ENCODE results near the gene FRMD6.

FRMD6 gene

GRCh38 chr14:51614707-51615106 lies 37.0 kb upstream of the FRMD6 start:
- Histone ChIP-seq H3K9me3 (replicated peaks; ENCODE audit: low read length) (no peaks in the 10 kb centered on the region), H3K4me2 (ENCODE audit: low read length) (no peak overlapping the region), H3K4me3 (ENCODE audit: low read length) (no peak overlapping the region), H3K9ac (ENCODE audit: low read depth, low read length) (no peak overlapping the region), H3K27me3 (ENCODE audit: control insufficient read depth, insufficient read depth, low read length) (no peaks in the 10 kb centered on the region), H3K4me1 (ENCODE audit: control insufficient read depth, insufficient read depth, low read length) (peaks cover 27% of the 10 kb centered on the region), H3K36me3 (ENCODE audit: insufficient read depth, low read length) (no peaks in the 10 kb centered on the region)

- H3K4me1 ChIP-seq (ENCODE audit: control insufficient read depth, insufficient read depth, low read length) = peaks cover 18% of the 10 kb centered on the region
- no peak overlapping the region for H3K4me3 ChIP-seq (ENCODE audit: low read length)
- no peak overlapping the region for H3K4me2 ChIP-seq (ENCODE audit: low read length)
- H3K27me3 ChIP-seq (ENCODE audit: control insufficient read depth, insufficient read depth, low read length) = no peaks in the 10 kb centered on the region
- no peak overlapping the region for H3K9ac ChIP-seq (ENCODE audit: low read depth, low read length)
- no peaks in the 10 kb centered on the region for H3K9me3 ChIP-seq (replicated peaks; ENCODE audit: low read length)
- no peaks in the 10 kb centered on the region for H3K36me3 ChIP-seq (ENCODE audit: insufficient read depth, low read length)
Observed at GRCh38 chr14:51616256-51616655, 35.5 kb upstream of the FRMD6 start.

- H3K27me3 ChIP-seq (ENCODE audit: control insufficient read depth, insufficient read depth, low read length) = no peaks in the 10 kb centered on the region
- H3K4me2 ChIP-seq (ENCODE audit: low read length) = peak overlapping the region; percentile 55
- H3K9ac ChIP-seq (ENCODE audit: low read depth, low read length) = no peak overlapping the region
- H3K9me3 ChIP-seq (replicated peaks; ENCODE audit: low read length) = no peaks in the 10 kb centered on the region
- H3K36me3 ChIP-seq (ENCODE audit: insufficient read depth, low read length) = no peaks in the 10 kb centered on the region
- no peak overlapping the region for H3K4me3 ChIP-seq (ENCODE audit: low read length)
- peaks cover 18% of the 10 kb centered on the region for H3K4me1 ChIP-seq (ENCODE audit: control insufficient read depth, insufficient read depth, low read length)
Observed at GRCh38 chr14:51616724-51617409, 34.8 kb upstream of the FRMD6 start.

- Histone ChIP-seq H3K36me3 (ENCODE audit: insufficient read depth, low read length) (no peaks in the 10 kb centered on the region), H3K4me1 (ENCODE audit: control insufficient read depth, insufficient read depth, low read length) (peaks cover 18% of the 10 kb centered on the region), H3K9me3 (replicated peaks; ENCODE audit: low read length) (no peaks in the 10 kb centered on the region), H3K9ac (ENCODE audit: low read depth, low read length) (no peak overlapping the region), H3K4me2 (ENCODE audit: low read length) (no peak overlapping the region), H3K4me3 (ENCODE audit: low read length) (no peak overlapping the region), H3K27me3 (ENCODE audit: control insufficient read depth, insufficient read depth, low read length) (no peaks in the 10 kb centered on the region)
Observed at GRCh38 chr14:51619561-51619960, 32.1 kb upstream of the FRMD6 start.

GRCh38 chr14:51620056-51620455 lies 31.7 kb upstream of the FRMD6 start:
- Histone ChIP-seq H3K4me1 (ENCODE audit: control insufficient read depth, insufficient read depth, low read length) (peaks cover 18% of the 10 kb centered on the region), H3K4me2 (ENCODE audit: low read length) (no peak overlapping the region), H3K4me3 (ENCODE audit: low read length) (no peak overlapping the region), H3K9me3 (replicated peaks; ENCODE audit: low read length) (no peaks in the 10 kb centered on the region), H3K27me3 (ENCODE audit: control insufficient read depth, insufficient read depth, low read length) (no peaks in the 10 kb centered on the region), H3K9ac (ENCODE audit: low read depth, low read length) (no peak overlapping the region), H3K36me3 (ENCODE audit: insufficient read depth, low read length) (no peaks in the 10 kb centered on the region)

- H3K9me3 ChIP-seq (replicated peaks; ENCODE audit: low read length) = no peaks in the 10 kb centered on the region
- H3K4me3 ChIP-seq (ENCODE audit: low read length) = no peak overlapping the region
- H3K4me2 ChIP-seq (ENCODE audit: low read length) = no peak overlapping the region
- no peak overlapping the region for H3K9ac ChIP-seq (ENCODE audit: low read depth, low read length)
- peaks cover 17% of the 10 kb centered on the region for H3K4me1 ChIP-seq (ENCODE audit: control insufficient read depth, insufficient read depth, low read length)
- H3K27me3 ChIP-seq (ENCODE audit: control insufficient read depth, insufficient read depth, low read length) = no peaks in the 10 kb centered on the region
- H3K36me3 ChIP-seq (ENCODE audit: insufficient read depth, low read length) = no peaks in the 10 kb centered on the region
Observed at GRCh38 chr14:51621654-51622053, 30.1 kb upstream of the FRMD6 start.

GRCh38 chr14:51622376-51622775 lies 29.3 kb upstream of the FRMD6 start:
- no peaks in the 10 kb centered on the region for H3K36me3 ChIP-seq (ENCODE audit: insufficient read depth, low read length)
- H3K27me3 ChIP-seq (ENCODE audit: control insufficient read depth, insufficient read depth, low read length) = no peaks in the 10 kb centered on the region
- H3K4me1 ChIP-seq (ENCODE audit: control insufficient read depth, insufficient read depth, low read length) = peaks cover 11% of the 10 kb centered on the region
- no peak overlapping the region for H3K4me2 ChIP-seq (ENCODE audit: low read length)
- no peak overlapping the region for H3K4me3 ChIP-seq (ENCODE audit: low read length)
- H3K9me3 ChIP-seq (replicated peaks; ENCODE audit: low read length) = no peaks in the 10 kb centered on the region
- no peak overlapping the region for H3K9ac ChIP-seq (ENCODE audit: low read depth, low read length)

GRCh38 chr14:51624955-51625569 lies 26.6 kb upstream of the FRMD6 start:
- Histone ChIP-seq H3K4me1 (ENCODE audit: control insufficient read depth, insufficient read depth, low read length) (peaks cover 10% of the 10 kb centered on the region), H3K9me3 (replicated peaks; ENCODE audit: low read length) (no peaks in the 10 kb centered on the region), H3K4me3 (ENCODE audit: low read length) (no peak overlapping the region), H3K9ac (ENCODE audit: low read depth, low read length) (no peak overlapping the region), H3K27me3 (ENCODE audit: control insufficient read depth, insufficient read depth, low read length) (no peaks in the 10 kb centered on the region), H3K36me3 (ENCODE audit: insufficient read depth, low read length) (no peaks in the 10 kb centered on the region), H3K4me2 (ENCODE audit: low read length) (no peak overlapping the region)

GRCh38 chr14:51626185-51626584 lies 25.5 kb upstream of the FRMD6 start:
- no peak overlapping the region for H3K4me3 ChIP-seq (ENCODE audit: low read length)
- H3K27me3 ChIP-seq (ENCODE audit: control insufficient read depth, insufficient read depth, low read length) = no peaks in the 10 kb centered on the region
- H3K36me3 ChIP-seq (ENCODE audit: insufficient read depth, low read length) = no peaks in the 10 kb centered on the region
- H3K4me1 ChIP-seq (ENCODE audit: control insufficient read depth, insufficient read depth, low read length) = peaks cover 10% of the 10 kb centered on the region
- H3K9me3 ChIP-seq (replicated peaks; ENCODE audit: low read length) = no peaks in the 10 kb centered on the region
- peak overlapping the region; percentile 61 for H3K4me2 ChIP-seq (ENCODE audit: low read length)
- no peak overlapping the region for H3K9ac ChIP-seq (ENCODE audit: low read depth, low read length)

GRCh38 chr14:51626788-51627187 lies 24.9 kb upstream of the FRMD6 start:
- Histone ChIP-seq H3K9me3 (replicated peaks; ENCODE audit: low read length) (no peaks in the 10 kb centered on the region), H3K36me3 (ENCODE audit: insufficient read depth, low read length) (no peaks in the 10 kb centered on the region)

GRCh38 chr14:51627313-51627712 lies 24.4 kb upstream of the FRMD6 start:
- Histone ChIP-seq H3K4me3 (ENCODE audit: low read length) (no peak overlapping the region), H3K4me2 (ENCODE audit: low read length) (peak overlapping the region; percentile 61), H3K36me3 (ENCODE audit: insufficient read depth, low read length) (no peaks in the 10 kb centered on the region), H3K9ac (ENCODE audit: low read depth, low read length) (no peak overlapping the region), H3K27me3 (ENCODE audit: control insufficient read depth, insufficient read depth, low read length) (no peaks in the 10 kb centered on the region), H3K4me1 (ENCODE audit: control insufficient read depth, insufficient read depth, low read length) (peaks cover 10% of the 10 kb centered on the region), H3K9me3 (replicated peaks; ENCODE audit: low read length) (no peaks in the 10 kb centered on the region)

More at GRCh38 chr14:51626788-51627187, 24.9 kb upstream of the FRMD6 start:
- Histone ChIP-seq H3K27me3 (ENCODE audit: control insufficient read depth, insufficient read depth, low read length) (no peaks in the 10 kb centered on the region), H3K4me3 (ENCODE audit: low read length) (no peak overlapping the region), H3K4me1 (ENCODE audit: control insufficient read depth, insufficient read depth, low read length) (peaks cover 10% of the 10 kb centered on the region), H3K4me2 (ENCODE audit: low read length) (peak overlapping the region; percentile 61), H3K9ac (ENCODE audit: low read depth, low read length) (peak overlapping the region; percentile 24)

GRCh38 chr14:51628238-51628637 lies 23.5 kb upstream of the FRMD6 start:
- peaks cover 10% of the 10 kb centered on the region for H3K4me1 ChIP-seq (ENCODE audit: control insufficient read depth, insufficient read depth, low read length)
- no peaks in the 10 kb centered on the region for H3K9me3 ChIP-seq (replicated peaks; ENCODE audit: low read length)
- no peak overlapping the region for H3K4me3 ChIP-seq (ENCODE audit: low read length)
- no peak overlapping the region for H3K4me2 ChIP-seq (ENCODE audit: low read length)
- H3K36me3 ChIP-seq (ENCODE audit: insufficient read depth, low read length) = no peaks in the 10 kb centered on the region
- no peak overlapping the region for H3K9ac ChIP-seq (ENCODE audit: low read depth, low read length)
- H3K27me3 ChIP-seq (ENCODE audit: control insufficient read depth, insufficient read depth, low read length) = no peaks in the 10 kb centered on the region

Measured in skeletal muscle satellite cell (primary cell).